ENCODE data around the gene INPP4A. TPM values are rescaled to one million over a fixed set of nuclear protein-coding genes. Genes with fewer than 3 reads are reported as not detected.

The INPP4A gene
- total and polyA plus RNA-seq, 2 of the 13 experiments (the other 11 are each of a cell fraction or from before 2014, with no cell fraction given) = 10.1 to 10.9 TPM

DNA sequence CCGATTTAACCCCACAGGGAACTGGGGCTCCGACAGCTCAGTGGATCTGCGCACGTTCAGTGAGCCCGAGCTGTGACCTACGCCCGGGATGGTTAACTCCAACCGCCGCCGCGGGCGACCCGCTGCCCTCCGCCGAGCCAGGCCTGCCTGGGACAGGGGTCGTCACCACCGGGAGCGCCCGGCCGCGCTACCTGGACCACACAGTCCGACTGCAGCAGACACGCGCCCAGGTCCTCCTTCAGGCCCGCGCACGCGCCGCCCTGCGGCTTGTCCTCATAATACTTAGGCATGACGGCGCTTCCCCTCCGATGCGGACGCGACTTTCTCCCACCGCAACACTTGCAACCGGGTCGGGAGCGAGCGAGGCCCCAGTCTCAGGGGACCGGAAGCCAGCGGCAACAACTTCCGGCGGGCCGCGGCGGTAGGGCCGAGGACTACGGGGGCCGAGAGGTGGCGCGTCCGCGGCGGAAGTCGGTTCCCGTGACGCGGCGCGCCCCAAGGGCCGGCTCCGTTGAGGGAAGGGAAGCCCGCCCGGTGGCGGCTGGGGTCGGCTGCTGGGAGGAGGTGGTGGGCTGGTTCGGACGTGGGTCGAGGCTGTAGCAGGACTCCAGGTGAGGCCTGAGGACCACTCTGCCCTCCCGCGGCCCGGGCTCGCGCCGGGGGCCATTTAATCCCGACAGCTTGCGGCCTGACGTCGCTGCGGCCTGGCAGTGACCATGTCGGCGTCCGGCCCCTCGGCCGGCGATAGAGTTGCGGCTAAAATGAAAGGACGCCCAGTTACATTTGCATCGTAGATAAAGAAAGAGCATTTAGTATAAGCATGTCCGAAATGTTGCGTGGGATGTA is 163.7 kb downstream of the INPP4A start, which contains the start of the genes COA5 and UNC50 (continued):
- TF ChIP-seq SP2 (CRISPR knock-in tag; IDR thresholded peaks at IDR 0.05) (peak; percentile 75), ERF (CRISPR knock-in tag; IDR thresholded peaks at IDR 0.05) (peak; percentile 97), ZNF777 (CRISPR knock-in tag; IDR thresholded peaks at IDR 0.05) (peak; percentile 76), MTF1 (CRISPR knock-in tag; IDR thresholded peaks at IDR 0.05) (no peak), ZSCAN31 (CRISPR knock-in tag; IDR thresholded peaks at IDR 0.05; ENCODE audit: low read depth) (peak; percentile 99), HOXA5 (CRISPR knock-in tag; IDR thresholded peaks at IDR 0.05) (peak; percentile 98), ZNF720 (CRISPR knock-in tag; IDR thresholded peaks at IDR 0.05) (peak; percentile 41), MTF2 (CRISPR knock-in tag; IDR thresholded peaks at IDR 0.05; ENCODE audit: borderline replicate concordance) (peak; percentile 93; the same call in 1 of the 2 replicates), ATM (IDR thresholded peaks at IDR 0.05; ENCODE audit: borderline replicate concordance) (no peak), TCF7L2 (IDR thresholded peaks at IDR 0.05; ENCODE audit: low read depth, low read length) (no peak), TAF1 (CRISPR knock-in tag; IDR thresholded peaks at IDR 0.05) (peak; percentile 99), ZNF768 (CRISPR knock-in tag; IDR thresholded peaks at IDR 0.05) (peak; percentile 86), ZNF670 (CRISPR knock-in tag; IDR thresholded peaks at IDR 0.05; ENCODE audit: borderline replicate concordance) (peak; percentile 90), FOXO1 (CRISPR knock-in tag; IDR thresholded peaks at IDR 0.05) (peak; percentile 70), ZNF326 (CRISPR knock-in tag; IDR thresholded peaks at IDR 0.05; ENCODE audit: borderline replicate concordance) (0 out of 2 replicates have a peak, but pooled peaks have one; percentile 53), TAF15 (IDR thresholded peaks at IDR 0.05; ENCODE audit: low read depth, low read length, poor library complexity, severe bottlenecking) (peak; percentile 96)
- TF ChIP-seq, protein P1, sequence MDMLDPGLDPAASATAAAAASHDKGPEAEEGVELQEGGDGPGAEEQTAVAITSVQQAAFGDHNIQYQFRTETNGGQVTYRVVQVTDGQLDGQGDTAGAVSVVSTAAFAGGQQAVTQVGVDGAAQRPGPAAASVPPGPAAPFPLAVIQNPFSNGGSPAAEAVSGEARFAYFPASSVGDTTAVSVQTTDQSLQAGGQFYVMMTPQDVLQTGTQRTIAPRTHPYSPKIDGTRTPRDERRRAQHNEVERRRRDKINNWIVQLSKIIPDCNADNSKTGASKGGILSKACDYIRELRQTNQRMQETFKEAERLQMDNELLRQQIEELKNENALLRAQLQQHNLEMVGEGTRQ (IDR thresholded peaks at IDR 0.05; ENCODE audit: low read depth, low read length) = no peak
- TF ChIP-seq, protein P1 (CRISPR knock-in tag; IDR thresholded peaks at IDR 0.05; ENCODE audit: borderline replicate concordance) = peak; percentile 74; the same call in 1 of the 2 replicates
- TF ChIP-seq, protein P2, sequence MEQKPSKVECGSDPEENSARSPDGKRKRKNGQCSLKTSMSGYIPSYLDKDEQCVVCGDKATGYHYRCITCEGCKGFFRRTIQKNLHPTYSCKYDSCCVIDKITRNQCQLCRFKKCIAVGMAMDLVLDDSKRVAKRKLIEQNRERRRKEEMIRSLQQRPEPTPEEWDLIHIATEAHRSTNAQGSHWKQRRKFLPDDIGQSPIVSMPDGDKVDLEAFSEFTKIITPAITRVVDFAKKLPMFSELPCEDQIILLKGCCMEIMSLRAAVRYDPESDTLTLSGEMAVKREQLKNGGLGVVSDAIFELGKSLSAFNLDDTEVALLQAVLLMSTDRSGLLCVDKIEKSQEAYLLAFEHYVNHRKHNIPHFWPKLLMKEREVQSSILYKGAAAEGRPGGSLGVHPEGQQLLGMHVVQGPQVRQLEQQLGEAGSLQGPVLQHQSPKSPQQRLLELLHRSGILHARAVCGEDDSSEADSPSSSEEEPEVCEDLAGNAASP (CRISPR knock-in tag; IDR thresholded peaks at IDR 0.05; ENCODE audit: borderline replicate concordance) = peak; percentile 83
- TF ChIP-seq, protein P3, sequence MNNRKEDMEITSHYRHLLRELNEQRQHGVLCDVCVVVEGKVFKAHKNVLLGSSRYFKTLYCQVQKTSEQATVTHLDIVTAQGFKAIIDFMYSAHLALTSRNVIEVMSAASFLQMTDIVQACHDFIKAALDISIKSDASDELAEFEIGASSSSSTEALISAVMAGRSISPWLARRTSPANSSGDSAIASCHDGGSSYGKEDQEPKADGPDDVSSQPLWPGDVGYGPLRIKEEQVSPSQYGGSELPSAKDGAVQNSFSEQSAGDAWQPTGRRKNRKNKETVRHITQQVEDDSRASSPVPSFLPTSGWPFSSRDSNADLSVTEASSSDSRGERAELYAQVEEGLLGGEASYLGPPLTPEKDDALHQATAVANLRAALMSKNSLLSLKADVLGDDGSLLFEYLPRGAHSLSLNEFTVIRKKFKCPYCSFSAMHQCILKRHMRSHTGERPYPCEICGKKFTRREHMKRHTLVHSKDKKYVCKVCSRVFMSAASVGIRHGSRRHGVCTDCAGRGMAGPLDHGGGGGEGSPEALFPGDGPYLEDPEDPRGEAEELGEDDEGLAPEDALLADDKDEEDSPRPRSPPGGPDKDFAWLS (CRISPR knock-in tag; IDR thresholded peaks at IDR 0.05; ENCODE audit: borderline replicate concordance) = no peak
- TF ChIP-seq, protein P4, sequence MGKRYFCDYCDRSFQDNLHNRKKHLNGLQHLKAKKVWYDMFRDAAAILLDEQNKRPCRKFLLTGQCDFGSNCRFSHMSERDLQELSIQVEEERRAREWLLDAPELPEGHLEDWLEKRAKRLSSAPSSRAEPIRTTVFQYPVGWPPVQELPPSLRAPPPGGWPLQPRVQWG (CRISPR knock-in tag; IDR thresholded peaks at IDR 0.05; ENCODE audit: borderline replicate concordance, low read depth) = no peak
- TF ChIP-seq, protein P5, sequence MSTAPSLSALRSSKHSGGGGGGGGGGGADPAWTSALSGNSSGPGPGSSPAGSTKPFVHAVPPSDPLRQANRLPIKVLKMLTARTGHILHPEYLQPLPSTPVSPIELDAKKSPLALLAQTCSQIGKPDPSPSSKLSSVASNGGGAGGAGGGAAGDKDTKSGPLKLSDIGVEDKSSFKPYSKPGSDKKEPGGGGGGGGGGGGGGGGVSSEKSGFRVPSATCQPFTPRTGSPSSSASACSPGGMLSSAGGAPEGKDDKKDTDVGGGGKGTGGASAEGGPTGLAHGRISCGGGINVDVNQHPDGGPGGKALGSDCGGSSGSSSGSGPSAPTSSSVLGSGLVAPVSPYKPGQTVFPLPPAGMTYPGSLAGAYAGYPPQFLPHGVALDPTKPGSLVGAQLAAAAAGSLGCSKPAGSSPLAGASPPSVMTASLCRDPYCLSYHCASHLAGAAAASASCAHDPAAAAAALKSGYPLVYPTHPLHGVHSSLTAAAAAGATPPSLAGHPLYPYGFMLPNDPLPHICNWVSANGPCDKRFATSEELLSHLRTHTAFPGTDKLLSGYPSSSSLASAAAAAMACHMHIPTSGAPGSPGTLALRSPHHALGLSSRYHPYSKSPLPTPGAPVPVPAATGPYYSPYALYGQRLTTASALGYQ (CRISPR knock-in tag; IDR thresholded peaks at IDR 0.05) = peak; percentile 90; the same call in 1 of the 2 replicates
